Measurements from ENCODE around the gene ZNF358.
A peak's percentile ranks its signal among the peaks of the same experiment; 100 is the strongest.

The ZNF358 gene

GRCh38 chr19:7489609-7490044, 26.3 kb upstream of the ZNF358 start:
- no peak for DNase-seq

GRCh38 chr19:7492142-7492541, 23.8 kb upstream of the ZNF358 start:
- DNase-seq: no peak

- DNase-seq: no peak
These were observed 23.3 kb upstream of the ZNF358 start for GRCh38 chr19:7492558-7492957.

- no peak for DNase-seq
These were observed 21.3 kb upstream of the ZNF358 start for GRCh38 chr19:7494416-7495098.

- no peak for DNase-seq
These were observed 18.6 kb upstream of the ZNF358 start for GRCh38 chr19:7497292-7497691.

- peak; percentile 63 for DNase-seq
These were observed 15.0 kb upstream of the ZNF358 start for GRCh38 chr19:7500811-7501450.

GRCh38 chr19:7502552-7502951, 13.4 kb upstream of the ZNF358 start:
- no peak for DNase-seq

GRCh38 chr19:7504684-7505083, 11.2 kb upstream of the ZNF358 start:
- DNase-seq: no peak

GRCh38 chr19:7505288-7505681, 10.6 kb upstream of the ZNF358 start:
- DNase-seq: peak; percentile 72

- DNase-seq: no peak
These were observed 10.1 kb upstream of the ZNF358 start for GRCh38 chr19:7505682-7506384.

DNA sequence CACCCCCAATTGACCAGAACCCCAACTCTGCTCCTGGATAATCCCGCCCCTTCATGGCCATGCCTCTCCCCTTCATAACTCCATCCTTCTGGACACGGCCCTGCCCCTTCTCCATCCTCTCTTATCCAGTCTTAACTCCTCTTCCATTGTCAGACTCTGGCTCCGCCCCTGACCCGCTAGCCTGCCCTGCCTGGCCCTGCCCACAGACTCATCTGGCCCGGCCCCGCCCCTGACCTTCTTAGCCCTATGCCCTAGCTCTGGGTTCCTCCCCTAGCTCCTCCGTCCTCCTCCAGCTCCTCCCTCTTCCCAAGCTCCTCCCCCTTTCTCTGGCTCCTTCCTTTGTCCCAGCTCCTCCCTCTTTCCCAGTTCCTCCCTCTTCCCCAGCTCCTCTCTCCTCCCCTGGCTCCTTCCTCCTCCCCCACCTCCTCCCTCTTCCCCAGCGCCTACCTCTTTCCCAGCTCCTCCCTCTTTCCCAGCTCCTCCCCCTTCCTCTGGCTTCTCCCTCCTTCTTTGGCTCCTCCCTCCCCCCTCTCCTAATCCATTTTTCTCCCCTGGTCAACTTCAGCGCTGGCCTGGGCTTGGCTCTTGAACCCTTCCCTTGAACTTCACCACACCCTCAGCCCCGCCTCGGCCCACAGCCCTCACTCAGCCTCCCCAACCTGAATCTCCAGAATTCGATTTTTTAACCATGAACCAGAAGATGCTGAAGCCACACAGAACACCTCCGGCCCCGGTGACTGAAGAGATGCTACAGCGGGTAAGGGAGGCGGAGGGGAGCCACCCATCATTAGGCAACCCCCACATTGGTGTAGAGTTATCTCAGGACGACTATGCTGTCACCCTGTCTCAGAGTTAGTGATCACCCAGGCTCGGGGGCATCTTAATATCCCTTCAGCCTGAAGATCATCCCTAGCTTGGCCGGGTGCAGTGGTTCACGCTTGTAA, 9.2 kb upstream of the ZNF358 start:
- no peak for DNase-seq

GRCh38 chr19:7507884-7508283, 8.0 kb upstream of the ZNF358 start:
- DNase-seq: no peak

DNA sequence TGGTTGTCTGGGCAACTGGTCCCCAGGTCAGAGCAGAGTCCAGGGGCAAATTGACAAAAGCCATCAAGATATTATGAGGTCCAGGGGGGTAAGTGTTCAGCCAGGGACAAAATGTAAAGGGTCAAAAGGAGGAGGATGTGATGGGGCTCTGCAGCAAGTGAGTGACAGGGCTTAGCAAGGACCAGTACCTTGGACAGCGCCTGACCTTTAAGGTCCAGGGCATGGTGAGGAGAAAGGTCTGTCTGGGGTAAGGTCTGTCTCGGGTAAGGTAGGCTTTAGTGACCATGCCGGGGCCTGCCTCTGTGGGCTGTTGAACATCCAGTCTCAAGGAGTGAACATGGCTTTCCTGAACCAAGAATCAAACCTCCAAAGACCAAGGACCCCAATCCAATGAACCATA, 6.3 kb upstream of the ZNF358 start:
- no peak for DNase-seq

DNA sequence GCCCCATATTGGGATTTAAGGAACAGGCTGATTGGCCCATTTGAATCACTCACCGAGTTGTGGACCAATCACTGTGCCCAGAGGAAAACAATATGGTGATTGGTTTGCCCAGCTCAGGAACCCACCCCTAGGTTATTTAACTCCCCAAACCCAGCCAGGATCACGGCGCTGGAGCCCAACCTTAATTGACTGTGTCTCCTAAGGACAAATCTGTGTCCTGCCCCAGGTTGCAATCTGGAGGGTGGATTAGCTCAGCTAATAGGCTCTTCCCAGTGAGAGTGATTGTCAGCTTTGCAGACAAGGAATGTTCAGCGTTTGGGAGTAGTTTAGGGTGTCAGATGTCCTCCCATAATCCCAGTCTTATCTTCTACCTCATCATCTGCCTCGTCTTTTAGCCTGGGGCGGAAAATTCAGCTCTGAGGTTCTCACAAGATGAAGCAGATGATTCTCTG, 3.5 kb upstream of the ZNF358 start:
- no peak for DNase-seq

- no peak for DNase-seq
These were observed 1.9 kb upstream of the ZNF358 start for GRCh38 chr19:7513809-7514642.

- DNase-seq: no peak
These were observed 726 bp upstream of the ZNF358 start for GRCh38 chr19:7515110-7515644.

DNA sequence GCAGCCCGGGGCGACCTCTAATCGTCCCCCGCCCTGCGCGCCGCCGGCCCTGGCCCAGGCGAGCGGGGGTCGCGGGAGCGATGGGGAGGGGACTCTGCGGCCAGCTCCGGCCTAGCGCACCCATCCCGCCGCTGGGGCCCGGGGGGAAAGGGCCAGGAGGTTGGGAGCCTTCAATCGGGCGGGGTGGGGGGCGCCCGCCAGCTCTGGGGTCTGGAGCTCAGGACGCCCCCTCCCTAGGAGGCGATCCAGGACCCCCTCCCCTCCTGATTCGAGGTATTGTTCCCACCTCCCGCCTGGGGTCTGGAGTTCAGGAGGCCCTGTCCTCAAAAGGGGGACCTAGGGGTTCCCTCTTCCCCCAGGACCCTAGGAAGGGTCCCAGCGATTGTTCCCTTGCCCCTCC, 430 bp downstream of the ZNF358 start:
- no peak for DNase-seq

GRCh38 chr19:7516878-7517277, 975 bp downstream of the ZNF358 start:
- no peak for DNase-seq

- DNase-seq: no peak
These were observed 3.6 kb downstream of the ZNF358 start for GRCh38 chr19:7519361-7520130.

DNA sequence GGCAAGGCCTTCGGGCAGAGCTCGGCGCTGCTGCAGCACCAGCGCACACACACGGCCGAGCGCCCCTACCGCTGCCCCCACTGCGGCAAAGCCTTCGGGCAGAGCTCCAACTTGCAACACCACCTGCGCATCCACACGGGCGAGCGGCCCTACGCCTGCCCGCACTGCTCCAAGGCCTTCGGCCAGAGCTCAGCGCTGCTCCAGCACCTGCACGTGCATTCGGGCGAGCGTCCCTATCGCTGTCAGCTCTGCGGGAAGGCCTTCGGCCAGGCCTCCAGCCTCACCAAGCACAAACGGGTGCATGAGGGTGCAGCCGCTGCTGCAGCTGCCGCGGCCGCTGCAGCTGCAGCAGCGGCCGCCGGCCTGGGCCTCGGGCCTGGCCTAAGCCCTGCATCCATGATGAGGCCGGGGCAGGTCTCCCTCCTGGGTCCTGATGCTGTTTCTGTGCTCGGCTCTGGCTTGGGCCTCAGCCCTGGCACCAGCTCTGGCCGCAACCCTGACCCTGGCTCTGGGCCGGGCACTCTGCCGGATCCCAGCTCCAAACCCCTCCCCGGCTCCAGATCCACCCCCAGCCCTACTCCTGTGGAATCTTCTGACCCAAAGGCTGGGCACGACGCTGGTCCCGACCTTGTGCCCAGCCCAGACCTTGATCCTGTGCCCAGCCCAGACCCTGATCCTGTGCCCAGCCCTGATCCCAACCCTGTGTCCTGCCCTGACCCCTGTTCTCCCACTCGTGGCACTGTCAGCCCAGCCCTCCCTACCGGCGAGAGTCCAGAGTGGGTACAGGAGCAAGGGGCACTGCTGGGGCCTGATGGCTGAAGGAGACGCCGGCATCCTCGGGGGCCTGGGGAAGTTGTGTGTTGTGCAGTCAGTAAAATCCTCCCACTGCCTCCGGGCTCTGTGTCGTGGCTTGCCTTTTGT, 4.5 kb downstream of the ZNF358 start:
- DNase-seq: no peak

Measured in NCI-H510A treated with DMSO at 0.1 percent for 48 hours (cell line).